HG02885 (cell line): ENCODE results near the gene TERT.
"Not testable (repeated sequence)": the region's sequence is repeated elsewhere in the genome, so short reads cannot be mapped to it uniquely, and the experiment has no call there.

Experiments used
- ATAC-seq: cut with Tn5 transposase; IDR thresholded peaks from one replicate; pipeline ENCODE4 v1.9.1; 2021; ENCODE audit warnings: mild to moderate bottlenecking; ENCODE audit not compliant: unreplicated experiment, poor library complexity

The TERT gene

GRCh38 chr5:1280177-1281037, 14.5 kb downstream of the TERT start:
- no peak for ATAC-seq

GRCh38 chr5:1279443-1280151, 15.3 kb downstream of the TERT start:
- no peak for ATAC-seq

- no peak for ATAC-seq
Observed at GRCh38 chr5:1278656-1279442, 16.0 kb downstream of the TERT start.

DNA sequence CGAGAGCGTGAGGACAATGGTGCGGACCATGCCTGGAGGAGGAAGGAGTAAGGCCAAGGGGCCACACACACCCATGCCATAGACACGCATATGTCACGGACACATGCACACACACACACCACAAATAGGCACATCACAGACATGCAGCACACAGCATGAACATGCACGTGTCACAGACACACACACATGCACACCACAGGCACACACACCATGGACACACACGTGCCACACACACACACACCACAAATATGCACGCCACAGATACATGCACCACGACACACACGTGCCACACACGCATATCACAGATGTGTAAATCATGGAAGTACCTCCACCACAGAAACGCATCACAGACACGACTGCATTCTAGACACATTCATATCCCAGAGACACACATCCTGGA, 16.7 kb downstream of the TERT start:
- ATAC-seq = no peak

- ATAC-seq = no peak
Observed at GRCh38 chr5:1277781-1278180, 17.1 kb downstream of the TERT start.

GRCh38 chr5:1277331-1277730, 17.5 kb downstream of the TERT start:
- no peak for ATAC-seq

- ATAC-seq = no peak
Observed at GRCh38 chr5:1276930-1277329, 17.9 kb downstream of the TERT start.

DNA sequence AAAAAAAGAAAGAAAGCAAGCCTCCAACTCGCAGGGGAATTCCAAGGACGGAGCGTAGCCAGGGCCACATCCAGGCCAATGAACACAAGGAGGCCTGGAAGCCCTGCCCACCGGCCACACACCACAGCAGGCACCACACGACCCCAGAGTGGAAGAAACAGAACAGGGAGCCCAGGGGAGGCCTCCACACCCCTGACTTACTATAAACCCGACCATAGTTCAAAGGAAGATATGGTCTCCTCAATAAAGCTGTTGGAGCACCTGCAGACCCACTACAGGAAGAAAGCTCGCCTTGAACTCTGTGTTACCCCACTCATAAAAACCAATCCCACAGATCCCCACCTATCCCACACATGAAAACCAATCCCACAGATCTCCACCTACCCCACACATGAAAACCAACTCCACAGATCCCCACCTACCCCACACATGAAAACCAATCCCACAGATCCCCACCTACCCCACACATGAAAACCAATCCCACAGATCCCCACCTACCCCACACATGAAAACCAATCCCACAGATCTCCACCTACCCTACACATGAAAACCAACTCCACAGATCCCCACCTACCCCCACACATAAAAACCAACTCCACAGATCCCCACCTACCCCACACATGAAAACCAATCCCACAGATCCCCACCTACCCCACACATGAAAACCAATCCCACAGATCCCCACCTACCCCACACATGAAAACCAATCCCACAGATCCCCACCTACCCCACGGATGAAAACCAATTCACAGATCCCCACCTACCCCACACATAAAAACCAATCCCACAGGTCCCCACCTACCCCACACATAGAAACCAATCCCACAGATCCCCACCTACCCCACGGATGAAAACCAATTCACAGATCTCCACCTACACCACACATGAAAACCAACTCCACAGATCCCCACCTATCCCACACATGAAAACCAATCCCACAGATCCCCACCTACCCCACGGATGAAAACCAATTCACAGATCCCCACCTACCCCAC, 19.2 kb downstream of the TERT start:
- ATAC-seq = not testable (repeated sequence)

GRCh38 chr5:1274471-1274870, 20.4 kb downstream of the TERT start:
- ATAC-seq = no peak

- ATAC-seq = no peak
Observed at GRCh38 chr5:1273745-1274144, 21.1 kb downstream of the TERT start.

- no peak for ATAC-seq
Observed at GRCh38 chr5:1272201-1272600, 22.7 kb downstream of the TERT start.

DNA sequence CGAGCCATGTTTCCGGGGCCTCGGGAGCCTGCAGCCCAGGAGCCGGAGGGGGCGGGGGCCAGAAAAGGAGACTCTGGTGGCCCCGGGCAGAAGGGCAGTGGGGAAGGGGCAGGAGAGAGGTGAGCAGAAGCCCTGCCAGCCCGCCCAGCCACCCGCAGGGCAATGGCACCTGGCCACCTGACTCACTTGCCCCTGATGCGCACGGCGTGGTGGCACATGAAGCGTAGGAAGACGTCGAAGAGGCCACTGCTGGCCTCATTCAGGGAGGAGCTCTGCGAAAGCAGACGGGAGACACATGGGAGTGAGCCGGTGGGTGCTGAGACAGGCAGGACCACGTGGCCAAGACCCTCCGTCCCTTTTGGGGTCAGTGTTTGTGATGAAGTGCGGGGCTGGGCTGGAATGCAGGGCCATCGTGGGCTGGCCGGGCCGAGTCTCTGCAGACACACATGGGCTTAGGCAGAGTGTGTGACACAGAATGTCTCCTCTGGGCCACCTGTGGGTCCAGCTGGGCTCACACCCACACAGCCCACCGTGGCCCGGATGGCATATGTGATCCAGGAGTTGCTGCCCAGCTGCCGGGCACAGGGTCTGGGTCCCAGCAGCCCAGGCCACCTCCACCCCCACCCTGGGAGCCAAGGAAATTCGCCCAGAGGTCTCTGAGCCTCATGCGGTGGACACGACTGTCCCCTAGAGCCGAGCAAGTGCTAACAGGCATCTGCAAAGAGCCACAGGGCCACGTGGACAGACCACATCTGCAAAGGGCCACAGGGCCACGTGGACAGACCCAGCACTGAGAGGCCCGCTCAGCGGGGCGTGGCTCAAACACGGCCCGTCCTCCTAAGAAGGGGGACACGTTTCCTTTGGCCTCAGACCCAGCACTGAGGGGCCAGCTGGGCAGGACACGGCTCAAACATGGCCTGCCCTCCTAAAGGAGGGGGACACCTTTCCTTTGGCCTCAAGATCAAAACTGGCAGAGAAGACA, 23.6 kb downstream of the TERT start:
- no peak for ATAC-seq

- ATAC-seq = no peak
Observed at GRCh38 chr5:1270426-1270825, 24.4 kb downstream of the TERT start.

DNA sequence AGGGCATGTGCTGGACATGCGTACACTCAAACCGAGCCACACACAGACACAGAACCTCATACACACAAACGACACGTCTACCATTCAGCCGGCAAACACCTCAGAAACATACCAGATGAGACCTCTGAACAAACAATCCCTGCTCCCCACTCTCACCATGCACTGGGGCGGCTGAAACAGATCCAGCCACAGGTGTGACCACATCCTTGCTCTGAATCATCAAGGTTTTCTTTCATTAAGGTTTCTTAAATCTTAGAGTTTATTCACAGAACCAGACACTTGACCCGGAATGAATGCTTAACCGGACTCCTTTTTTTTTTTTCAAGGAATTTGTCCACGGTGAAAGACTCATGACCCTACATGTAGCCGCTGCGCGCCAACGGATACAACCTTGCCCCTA, 26.2 kb downstream of the TERT start:
- ATAC-seq = no peak

- no peak for ATAC-seq
Observed at GRCh38 chr5:1268056-1268455, 26.8 kb downstream of the TERT start.

- not testable (repeated sequence) for ATAC-seq
Observed at GRCh38 chr5:1267464-1267863, 27.4 kb downstream of the TERT start.

GRCh38 chr5:1266791-1267190, 28.1 kb downstream of the TERT start:
- no peak for ATAC-seq
